HG03108 (cell line): ENCODE data around the gene COA5.

Source experiments
- ATAC-seq: cut with Tn5 transposase; IDR thresholded peaks from one replicate; pipeline ENCODE4 v1.9.1; 2021; ENCODE audit warnings: moderate library complexity; ENCODE audit not compliant: unreplicated experiment

The COA5 gene

GRCh38 chr2:98554116-98554861, 54.0 kb downstream of the COA5 start:
- no peak for ATAC-seq

DNA sequence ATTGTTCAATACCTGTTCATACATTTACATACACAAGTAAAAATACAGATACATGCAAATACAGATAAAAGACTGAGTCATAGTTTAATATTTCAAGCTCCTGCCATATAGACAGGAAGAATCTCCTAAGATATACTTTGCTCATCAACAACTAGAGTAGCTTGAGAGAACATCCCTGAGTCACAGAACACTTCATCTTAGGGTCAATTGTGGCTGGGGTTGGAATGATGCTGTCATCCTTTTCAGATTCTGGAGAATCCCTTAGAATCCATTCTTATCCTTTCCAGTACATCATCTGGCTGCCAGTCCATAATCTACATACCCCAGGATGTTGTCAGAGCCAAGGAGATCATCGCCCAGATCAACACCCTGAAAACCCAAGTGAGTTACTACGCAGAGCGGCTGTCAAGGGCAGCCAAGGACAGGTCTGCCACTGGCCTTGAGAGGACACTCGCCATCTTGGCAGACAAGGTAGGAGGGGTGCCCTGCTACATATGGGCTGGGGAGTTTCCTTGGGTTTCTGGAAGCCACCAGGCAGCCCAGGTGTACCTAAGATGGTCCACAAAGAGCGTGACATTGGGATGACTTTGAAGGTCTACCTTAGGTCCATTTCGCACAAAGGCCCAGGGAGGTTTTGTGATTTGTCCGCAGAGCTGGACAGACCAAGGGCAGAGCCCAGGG, 55.7 kb downstream of the COA5 start:
- ATAC-seq = no peak

- no peak for ATAC-seq
Measured at GRCh38 chr2:98551316-98551715, 57.0 kb downstream of the COA5 start.

DNA sequence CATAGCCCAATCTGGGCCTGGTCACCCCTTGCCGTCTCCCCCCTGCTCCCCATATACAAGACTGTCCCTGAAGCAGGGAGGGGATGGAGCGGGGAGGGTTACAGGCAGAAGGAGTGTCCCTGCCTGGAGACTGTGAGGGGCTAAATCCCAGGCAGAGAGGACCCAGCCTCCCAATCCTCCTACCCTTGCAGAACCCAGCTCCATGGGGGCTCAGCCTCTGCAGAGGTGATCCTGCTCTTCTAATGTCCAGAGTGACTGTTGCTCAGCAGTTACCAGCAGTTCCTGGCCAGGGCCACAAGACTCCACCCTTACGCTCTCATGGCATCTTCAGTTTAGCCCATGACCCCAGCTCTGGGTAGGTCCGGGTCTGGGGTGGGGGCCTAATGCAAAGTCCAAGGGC, 58.1 kb downstream of the COA5 start:
- no peak for ATAC-seq
